Subcutaneous abdominal adipose tissue (tissue), 5 donors: Measurements from ENCODE around the gene HARS1.
"Not testable (repeated sequence)": the region's sequence is repeated elsewhere in the genome, so short reads cannot be mapped to it uniquely, and the experiment has no call there.

ENCODE experiments used
- H3K27ac ChIP-seq: one replicate; pipeline ENCODE4 v1.7.0; 2013; ENCODE audit warnings: low read depth, mild to moderate bottlenecking, inconsistent platforms, low read length, moderate library complexity
- H3K27me3 ChIP-seq, 5 donors: one replicate each; pipeline ENCODE4 v1.7.0; 2013; ENCODE audit warnings: low read length in 5 of 5, inconsistent platforms in 1 of 5; ENCODE audit not compliant: control insufficient read depth in 5 of 5, insufficient read depth in 4 of 5
- H3K36me3 ChIP-seq, 5 donors: one replicate each; pipeline ENCODE4 v1.7.0; 2013; ENCODE audit warnings: low read length in 5 of 5; ENCODE audit not compliant: control insufficient read depth in 5 of 5, insufficient read depth in 5 of 5
- H3K4me1 ChIP-seq, 5 donors: one replicate each; pipeline ENCODE4 v1.7.0; 2013; ENCODE audit warnings: low read length in 5 of 5, mild to moderate bottlenecking in 3 of 5, moderate library complexity in 1 of 5; ENCODE audit not compliant: control insufficient read depth in 5 of 5, insufficient read depth in 5 of 5
- H3K4me3 ChIP-seq, 5 donors: one replicate each; pipeline ENCODE4 v1.7.0; 2013; ENCODE audit warnings: low read length in 5 of 5, low read depth in 1 of 5
- H3K9ac ChIP-seq, 5 donors: one replicate each; pipeline ENCODE4 v1.7.0; 2013; ENCODE audit warnings: low read length in 5 of 5, mild to moderate bottlenecking in 4 of 5, moderate library complexity in 3 of 5
- H3K9me3 ChIP-seq, 5 donors: one replicate each; pipeline ENCODE4 v1.7.0; 2013; ENCODE audit warnings: low read length in 5 of 5; ENCODE audit not compliant: control insufficient read depth in 5 of 5
- donor health status: healthy.
- donor health status: healthy.
- donor health status: healthy.
- donor health status: healthy.
- donor health status: healthy.

HARS1 gene, protein sequence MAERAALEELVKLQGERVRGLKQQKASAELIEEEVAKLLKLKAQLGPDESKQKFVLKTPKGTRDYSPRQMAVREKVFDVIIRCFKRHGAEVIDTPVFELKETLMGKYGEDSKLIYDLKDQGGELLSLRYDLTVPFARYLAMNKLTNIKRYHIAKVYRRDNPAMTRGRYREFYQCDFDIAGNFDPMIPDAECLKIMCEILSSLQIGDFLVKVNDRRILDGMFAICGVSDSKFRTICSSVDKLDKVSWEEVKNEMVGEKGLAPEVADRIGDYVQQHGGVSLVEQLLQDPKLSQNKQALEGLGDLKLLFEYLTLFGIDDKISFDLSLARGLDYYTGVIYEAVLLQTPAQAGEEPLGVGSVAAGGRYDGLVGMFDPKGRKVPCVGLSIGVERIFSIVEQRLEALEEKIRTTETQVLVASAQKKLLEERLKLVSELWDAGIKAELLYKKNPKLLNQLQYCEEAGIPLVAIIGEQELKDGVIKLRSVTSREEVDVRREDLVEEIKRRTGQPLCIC

DNA sequence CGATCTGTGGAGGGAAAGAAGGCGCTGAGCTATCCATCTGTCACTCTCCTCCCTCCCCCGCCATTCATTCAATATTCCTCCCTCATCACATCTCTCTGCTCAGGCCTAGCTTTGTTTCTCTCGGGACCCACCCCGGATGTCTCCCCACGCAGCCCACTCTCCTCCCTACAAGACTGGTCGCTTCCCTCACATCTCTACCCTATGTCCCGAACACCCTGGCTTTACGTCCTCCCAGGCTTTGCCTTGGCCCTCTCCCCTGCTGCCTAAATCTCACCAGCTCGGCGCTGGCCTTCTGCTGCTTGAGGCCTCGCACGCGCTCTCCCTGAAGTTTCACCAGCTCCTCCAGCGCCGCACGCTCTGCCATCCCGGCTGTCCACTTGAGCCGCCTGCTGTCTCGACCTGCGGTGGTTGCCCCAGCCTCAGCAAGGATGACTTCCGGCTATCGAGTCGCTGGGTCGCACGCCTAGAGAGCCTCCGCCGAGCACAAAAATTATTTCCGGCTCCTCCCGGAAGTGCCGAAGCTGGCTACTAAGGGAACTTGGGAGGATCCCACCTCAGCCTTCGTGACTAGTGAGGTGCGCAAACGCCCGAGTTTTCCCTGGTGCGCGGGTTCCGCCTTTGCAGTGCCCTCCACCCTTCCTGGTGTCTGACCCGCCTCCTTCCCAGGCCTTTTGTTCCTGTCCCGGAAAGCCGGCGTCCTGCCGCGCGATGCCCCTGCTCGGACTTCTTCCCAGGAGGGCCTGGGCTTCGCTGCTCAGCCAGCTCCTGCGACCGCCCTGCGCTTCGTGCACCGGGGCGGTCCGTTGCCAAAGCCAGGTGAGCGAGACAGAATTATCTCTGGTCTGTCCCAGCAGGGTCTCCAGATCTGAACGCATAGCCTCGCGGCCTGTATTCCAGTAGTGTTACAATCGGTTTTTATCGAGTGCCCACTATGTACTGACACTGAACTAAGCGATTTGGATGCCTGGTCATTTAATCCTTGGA, at the start of gene HARS1, which contains the start of gene HARS2:
Gene HARS1, minus strand, starts transcription at position 430 of the 984 bp plus-strand sequence. Its CDS starts 66 bp downstream, at position 364.
Gene HARS2, plus strand, starts transcription at position 515 of the 984 bp plus-strand sequence. Its CDS starts 194 bp downstream, at position 709.
- H3K9me3 ChIP-seq = no peaks in the 10 kb centered on the region
- H3K27ac ChIP-seq = peak within 1 kb of the TSS; percentile 89
- peak within 1 kb of the TSS; percentile 84 to 99 (median 96) for H3K9ac ChIP-seq
- no peaks in the 10 kb centered on the region for H3K27me3 ChIP-seq
- H3K4me3 ChIP-seq = peak within 1 kb of the TSS; percentile 80 to 98 (median 96)
- peaks cover 7 to 35% (median 25%) of the 10 kb centered on the region in 5 donors for H3K4me1 ChIP-seq
- H3K36me3 ChIP-seq = peaks cover 20 to 36% (median 33%) of the 10 kb centered on the region in 5 donors

DNA sequence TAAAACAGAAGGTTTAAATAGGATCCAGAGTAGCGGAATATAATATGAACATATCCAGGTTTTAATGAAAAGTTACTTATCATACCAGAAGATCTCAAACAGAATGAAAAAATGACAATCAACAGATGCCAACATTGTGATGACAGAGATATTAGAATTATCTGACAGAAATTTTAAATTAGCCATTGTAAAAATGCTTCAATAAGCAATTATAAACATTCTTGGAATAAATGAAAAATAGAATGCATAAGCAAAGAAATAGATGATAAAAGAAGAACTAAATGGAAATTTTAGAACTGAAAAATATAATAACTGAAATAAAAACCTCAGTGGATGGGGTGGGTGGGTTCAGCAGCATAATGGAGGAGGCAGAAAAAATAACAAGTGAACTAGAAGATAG, 46.3 kb upstream of the HARS1 start:
- Histone ChIP-seq H3K9ac (no peak overlapping the region), H3K4me3 (no peak overlapping the region), H3K9me3 (peaks cover 0 to 6% (median 0%) of the 10 kb centered on the region in 5 donors), H3K4me1 (no peaks in the 10 kb centered on the region), H3K36me3 (no peaks in the 10 kb centered on the region), H3K27ac (no peak overlapping the region), H3K27me3 (peaks cover 0 to 5% (median 4%) of the 10 kb centered on the region in 5 donors)

DNA sequence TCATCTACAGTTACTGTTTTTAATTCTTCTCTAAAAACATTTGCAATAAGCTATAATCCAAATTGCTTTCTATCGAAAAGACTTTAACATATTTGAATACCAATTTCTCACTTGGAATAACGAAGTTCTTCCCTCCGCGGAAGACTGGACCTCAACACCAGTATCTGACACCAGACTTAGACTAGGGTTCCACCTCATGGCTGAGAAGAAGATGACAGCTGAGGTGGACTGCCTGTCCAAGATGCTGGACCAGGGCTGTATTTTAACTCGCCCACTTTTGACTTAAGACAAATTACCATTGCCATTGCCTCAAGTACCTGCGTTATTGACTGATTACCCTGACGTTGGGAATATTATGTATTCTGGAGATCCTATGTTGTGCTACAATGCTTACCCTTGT, 43.2 kb upstream of the HARS1 start:
- Histone ChIP-seq H3K9me3 (no peaks in the 10 kb centered on the region), H3K36me3 (no peaks in the 10 kb centered on the region)

DNA sequence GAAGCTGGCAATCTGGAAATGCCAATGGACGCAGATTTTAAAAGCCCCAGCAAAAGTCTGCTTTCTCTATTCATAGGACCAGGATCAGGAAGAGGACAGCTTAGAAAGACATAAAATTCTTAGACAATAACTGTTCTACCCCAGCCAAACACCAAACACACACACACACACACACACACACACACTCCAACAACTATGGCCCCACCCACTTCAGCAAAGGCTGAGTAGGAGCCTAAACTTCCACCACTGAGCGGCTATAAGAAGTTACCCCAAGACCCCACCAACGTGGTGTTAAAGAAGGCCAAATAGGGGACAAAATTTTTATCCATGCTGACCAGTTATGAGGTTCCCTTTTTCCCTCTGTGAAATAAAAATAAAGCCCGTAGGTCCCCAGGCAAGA, 41.9 kb upstream of the HARS1 start:
- H3K9me3 ChIP-seq = no peaks in the 10 kb centered on the region
- peaks cover 0 to 5% (median 4%) of the 10 kb centered on the region in 5 donors for H3K27me3 ChIP-seq
- no peak overlapping the region for H3K27ac ChIP-seq
- no peaks in the 10 kb centered on the region for H3K36me3 ChIP-seq
- H3K9ac ChIP-seq = no peak overlapping the region
- no peaks in the 10 kb centered on the region for H3K4me1 ChIP-seq
- H3K4me3 ChIP-seq = no peak overlapping the region

More for the DNA sequence above, 43.2 kb upstream of the HARS1 start:
- Histone ChIP-seq H3K27ac (no peak overlapping the region), H3K9ac (no peak overlapping the region), H3K27me3 (peaks cover 0 to 5% (median 4%) of the 10 kb centered on the region in 5 donors), H3K4me1 (no peaks in the 10 kb centered on the region), H3K4me3 (no peak overlapping the region)

DNA sequence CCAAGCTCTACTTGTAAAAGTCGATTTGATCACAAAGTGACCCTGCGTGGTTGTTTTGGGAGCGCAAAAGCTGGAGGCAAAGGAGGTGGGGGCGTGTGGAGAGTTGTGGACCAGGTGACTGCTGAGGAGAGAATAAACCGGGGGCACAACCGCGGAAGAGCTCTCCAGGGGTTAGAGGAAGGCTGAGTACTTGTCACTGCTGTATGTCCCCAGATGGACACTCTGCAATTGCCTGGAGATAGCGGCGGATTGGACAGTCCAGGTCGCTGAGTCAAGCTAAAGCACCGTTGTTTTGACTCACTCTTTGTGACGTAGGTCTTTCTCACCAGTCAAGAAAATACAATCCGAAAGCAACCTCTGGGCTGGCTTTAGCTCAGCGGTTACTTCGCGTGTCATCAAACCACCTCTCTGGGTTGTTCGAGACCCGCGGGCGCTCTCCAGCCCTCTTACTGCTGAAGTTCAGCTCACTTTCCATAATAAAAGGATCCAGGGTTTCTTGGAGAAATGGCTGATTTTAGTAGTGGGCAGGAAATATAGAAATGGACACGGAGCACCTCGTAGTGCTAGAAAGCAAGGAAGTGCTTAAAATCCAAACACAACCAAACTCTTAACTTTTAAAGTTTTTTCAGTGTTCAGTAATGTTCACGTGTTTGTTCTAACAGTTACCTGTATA, 34.8 kb upstream of the HARS1 start:
- Histone ChIP-seq H3K4me1 (peaks cover 0 to 3% (median 0%) of the 10 kb centered on the region in 5 donors), H3K36me3 (no peaks in the 10 kb centered on the region), H3K27ac (no peak overlapping the region), H3K4me3 (peak overlapping the region in 3 of 5 donors; percentile 46 to 59 (median 51)), H3K9ac (no peak overlapping the region), H3K27me3 (no peaks in the 10 kb centered on the region), H3K9me3 (no peaks in the 10 kb centered on the region)

DNA sequence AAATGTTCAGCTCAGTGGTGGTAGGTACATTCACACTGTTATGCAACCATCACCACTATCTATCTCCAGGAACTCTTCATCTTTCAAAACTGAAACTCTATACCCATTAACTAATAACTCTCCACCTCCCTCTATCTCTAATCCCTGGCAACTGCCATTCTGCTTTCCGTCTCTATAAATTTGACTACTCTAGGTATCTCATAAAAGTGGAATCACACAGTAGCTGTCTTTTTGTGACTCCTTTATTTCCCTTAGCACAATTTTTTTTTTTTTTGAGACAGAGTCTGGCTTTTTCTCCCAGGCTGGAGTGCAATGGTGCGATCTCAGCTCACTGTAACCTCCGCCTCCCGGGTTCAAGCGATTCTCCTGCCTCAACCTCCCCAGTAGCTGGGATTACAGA, 30.2 kb upstream of the HARS1 start:
- not testable (repeated sequence) for H3K9me3 ChIP-seq, H3K27me3 ChIP-seq, H3K4me1 ChIP-seq, H3K36me3 ChIP-seq, H3K27ac ChIP-seq, H3K4me3 ChIP-seq, H3K9ac ChIP-seq

DNA sequence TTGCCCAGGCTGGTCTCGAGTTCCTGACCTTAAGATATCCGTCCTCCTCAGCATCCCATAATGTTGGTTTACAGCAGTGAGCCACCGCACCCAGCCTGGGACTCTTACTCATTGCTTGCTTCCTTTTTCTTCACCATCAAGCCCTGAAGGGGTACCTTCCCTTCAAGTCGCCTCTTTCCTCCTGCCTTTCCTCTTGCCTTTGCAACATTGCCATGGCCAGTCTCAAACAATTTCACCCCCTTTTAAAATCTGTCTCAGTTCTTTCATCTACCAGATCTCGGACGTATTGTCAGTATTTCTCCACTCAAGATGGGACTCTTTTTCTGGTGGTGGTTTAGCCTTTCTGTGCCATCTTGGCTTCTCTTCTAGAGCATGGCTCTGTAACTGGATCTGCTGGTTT, 29.6 kb upstream of the HARS1 start:
- not testable (repeated sequence) for H3K27ac ChIP-seq, H3K4me3 ChIP-seq, H3K9me3 ChIP-seq, H3K9ac ChIP-seq, H3K27me3 ChIP-seq, H3K4me1 ChIP-seq, H3K36me3 ChIP-seq

DNA sequence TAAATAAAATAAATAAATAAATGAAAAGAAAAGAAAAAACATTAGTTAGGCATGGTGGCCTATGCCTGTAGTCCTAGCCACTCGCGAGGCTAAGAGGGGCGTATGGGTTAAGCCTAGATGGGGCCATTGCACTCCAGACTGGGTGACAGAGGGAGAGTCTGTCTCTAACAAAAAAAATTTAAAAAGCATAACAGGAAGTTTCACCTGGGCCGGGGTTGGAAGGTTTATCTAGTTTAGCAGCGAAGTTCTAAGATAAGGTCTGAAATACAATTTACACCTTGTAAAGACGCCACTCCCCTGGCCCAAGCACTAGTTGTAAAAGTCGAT, 27.1 kb upstream of the HARS1 start:
- H3K4me1 ChIP-seq = no peaks in the 10 kb centered on the region
- H3K4me3 ChIP-seq = no peak overlapping the region
- no peak overlapping the region for H3K27ac ChIP-seq
- H3K36me3 ChIP-seq = no peaks in the 10 kb centered on the region
- no peaks in the 10 kb centered on the region for H3K9me3 ChIP-seq
- no peaks in the 10 kb centered on the region for H3K27me3 ChIP-seq
- peak overlapping the region in 1 of 5 donors; percentile 28 for H3K9ac ChIP-seq

DNA sequence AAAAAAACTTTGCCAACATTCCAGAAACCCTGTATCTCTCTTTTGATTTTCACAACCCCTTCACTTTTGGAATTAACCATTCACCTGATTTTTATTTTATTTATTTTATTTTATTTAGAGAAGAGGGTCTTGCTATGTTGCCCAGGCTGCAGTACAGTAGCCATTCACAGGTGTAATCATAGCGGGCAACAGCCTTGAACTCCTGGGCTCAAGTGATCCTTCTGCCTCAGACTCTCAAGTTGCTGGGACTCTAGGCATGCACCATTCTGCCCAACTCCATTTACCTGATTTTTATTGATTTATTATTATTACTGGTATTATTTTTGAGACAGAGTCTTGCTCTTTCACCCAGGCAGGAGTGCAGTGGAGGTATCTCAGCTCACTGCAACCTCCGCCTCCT, 25.1 kb upstream of the HARS1 start:
- H3K27ac ChIP-seq, H3K9me3 ChIP-seq, H3K36me3 ChIP-seq, H3K27me3 ChIP-seq, H3K9ac ChIP-seq, H3K4me1 ChIP-seq, H3K4me3 ChIP-seq: not testable (repeated sequence)
